Motor neuron (in vitro differentiated cells): Measurements from ENCODE around the gene TAT. TPM values are rescaled to one million over a fixed set of nuclear protein-coding genes. Genes with fewer than 3 reads are reported as not detected.
"Not testable (repeated sequence)": the region's sequence is repeated elsewhere in the genome, so short reads cannot be mapped to it uniquely, and the experiment has no call there.

Experiments used
- ATAC-seq, 8 experiments: fragments of 200-7000 bp; cut with Tn5 transposase; replicated peaks in 6 of 8; 2 replicates each; pipeline ENCODE4 v1.8.0; 2021; ENCODE audit warnings: mild to moderate bottlenecking in 8 of 8, moderate library complexity in 8 of 8
- H3K27ac ChIP-seq, 2 donors: fragments of 250-450 bp; sonication (Bioruptor Pico); 2 replicates each; pipeline ENCODE4 v1.9.0; 2021; ENCODE audit warnings: antibody characterized with exemption in 2 of 2, mild to moderate bottlenecking in 2 of 2, moderate library complexity in 1 of 2
- H3K4me1 ChIP-seq, 2 donors: fragments of 250-450 bp; sonication (Bioruptor Pico); replicated peaks in 1 of 2; 2 replicates each; pipeline ENCODE4 v1.6.1; 2021; ENCODE audit warnings: antibody characterized with exemption in 2 of 2, mild to moderate bottlenecking in 2 of 2, moderate library complexity in 1 of 2
- H3K4me3 ChIP-seq, 5 donors: fragments of 250-450 bp; sonication (Bioruptor Pico); 2 replicates each; pipeline ENCODE4 v1.9.0; 2021; ENCODE audit warnings: antibody characterized with exemption in 5 of 5, mild to moderate bottlenecking in 5 of 5, moderate library complexity in 4 of 5
- WGBS, 10 experiments: fragments of 450-650 bp; shearing (Covaris generic); methylation state at CpG; one replicate each; pipeline ENCODE4 v1.0.0; 2022; 5-methylcytosine and 5-hydroxymethylcytosine counted together
- in situ Hi-C, 9 experiments: fragments of 400-800 bp; cut with MboI; loops; one replicate each; pipeline ENCODE4 v1.15.0; 2021; ENCODE audit warnings: low sequenced_read_pairs in 9 of 9, low pct_unique_long_range_greater_than_20kb in 2 of 9; ENCODE audit not compliant: unreplicated experiment in 9 of 9
- total RNA-seq, 8 experiments: library from RNA; unstranded; fragments of 300-600 nt; gene quantifications; 2 replicates each; pipeline versions ENCODE4 v1.2.3 to v1.2.4, GENCODE V29; 2022

Gene TAT
- total RNA-seq, 8 experiments from 2014 or later: 0.05 to 1.2 (median 0.25) TPM

DNA sequence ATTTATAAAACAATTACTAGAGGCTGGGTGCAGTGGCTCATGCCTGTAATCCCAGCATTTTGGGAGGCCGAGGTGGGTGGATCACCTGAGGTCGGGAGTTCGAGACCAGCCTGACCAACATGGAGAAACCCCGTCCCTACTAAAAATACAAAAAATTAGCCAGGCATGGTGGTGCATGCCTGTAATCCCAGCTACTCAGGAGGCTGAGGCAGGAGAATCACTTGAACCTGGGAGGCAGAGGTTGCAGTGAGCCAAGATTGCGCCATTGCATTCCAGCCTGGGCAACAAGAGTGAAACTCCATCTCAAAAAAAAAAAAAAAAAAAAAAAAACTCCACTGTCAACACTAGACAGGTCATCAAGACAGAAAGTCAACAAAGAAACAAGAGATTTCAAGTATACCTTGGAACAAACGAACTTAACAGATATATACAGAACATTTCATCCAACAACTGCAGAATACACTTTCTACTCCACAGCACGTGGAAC is 18.5 kb upstream of the TAT start:
- ATAC-seq, H3K4me3 ChIP-seq, in situ Hi-C loops, H3K27ac ChIP-seq, H3K4me1 ChIP-seq: not testable (repeated sequence)
- 0 to 81% (median 55%) methylated on average over 1 to 4 of the region's 7 CpGs; no CpG with 5 or more reads in 2 of the 10 experiments for WGBS, 10 experiments

- WGBS, 10 experiments: 13 to 93% (median 52%) methylated on average over 1 to 4 of the region's 5 CpGs; no CpG with 5 or more reads in 3 of the 10 experiments
Observed at GRCh38 chr16:71594000-71594646, 17.2 kb upstream of the TAT start.

DNA sequence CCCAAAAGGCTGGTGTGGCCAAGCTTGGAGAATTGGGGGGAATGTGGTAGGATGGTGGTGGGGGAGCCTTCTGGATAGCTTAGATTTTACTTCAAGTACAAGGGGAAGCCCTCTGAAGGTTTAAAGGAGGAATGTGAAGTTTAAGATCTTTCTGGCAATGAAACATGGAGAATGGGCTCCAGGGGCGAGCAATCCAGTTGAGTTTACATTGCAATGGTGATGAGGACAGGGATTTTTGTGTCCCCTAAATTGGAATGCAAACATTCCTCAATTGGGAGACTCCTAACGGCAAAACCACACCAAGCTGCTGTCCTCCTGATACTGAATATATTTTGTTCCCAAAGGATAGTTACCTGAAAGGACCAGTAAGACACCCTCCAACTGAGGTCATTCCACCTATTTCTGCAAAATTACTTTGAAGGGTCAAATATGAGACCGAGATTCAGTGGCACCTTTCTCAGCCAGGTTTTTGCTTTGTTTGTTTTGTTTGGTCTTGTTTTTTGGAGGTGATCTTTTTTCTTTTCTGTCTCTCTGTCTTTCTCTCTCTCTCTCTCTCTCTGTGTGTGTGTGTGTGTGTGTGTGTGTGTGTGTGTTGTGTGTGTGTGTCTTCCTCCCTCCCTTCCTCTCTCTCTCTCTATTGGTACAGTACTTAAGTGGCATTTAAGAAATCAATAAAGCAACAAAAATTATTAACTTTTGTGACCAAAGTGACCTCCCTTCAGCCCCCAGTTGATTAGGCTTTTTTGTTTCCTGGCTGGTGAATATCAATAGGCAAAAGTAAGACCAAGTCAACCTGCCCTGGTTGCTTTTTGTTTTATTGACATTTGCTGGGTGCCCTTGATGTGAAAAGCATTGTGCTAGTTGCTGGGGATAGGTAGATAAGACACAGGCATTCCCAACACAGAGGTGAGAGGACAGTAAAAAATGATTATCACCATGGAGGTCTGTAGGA is 16.4 kb upstream of the TAT start:
- no peaks in the 10 kb centered on the region for H3K4me1 ChIP-seq
- H3K27ac ChIP-seq: no peak overlapping the region
- ATAC-seq: no peak
- in situ Hi-C loops: no loop called here
- WGBS, 10 experiments: 0 to 100% (median 47%) methylated on average over 1 to 3 of the region's 3 CpGs
- no peak overlapping the region for H3K4me3 ChIP-seq

More at GRCh38 chr16:71594000-71594646, 17.2 kb upstream of the TAT start:
- no peak for ATAC-seq
- no peaks in the 10 kb centered on the region for H3K4me1 ChIP-seq
- in situ Hi-C loops: no loop called here
- H3K27ac ChIP-seq: no peak overlapping the region
- no peak overlapping the region for H3K4me3 ChIP-seq

- H3K27ac ChIP-seq: no peak overlapping the region
- H3K4me3 ChIP-seq: no peak overlapping the region
- in situ Hi-C loops: no loop called here
- H3K4me1 ChIP-seq: no peaks in the 10 kb centered on the region
- WGBS, 10 experiments: 90 to 100% methylated on average over 1 to 2 of the region's 3 CpGs; no CpG with 5 or more reads in 8 of the 10 experiments
- ATAC-seq: no peak
Observed at GRCh38 chr16:71591917-71592316, 15.0 kb upstream of the TAT start.

GRCh38 chr16:71590584-71590983 is 13.7 kb upstream of the TAT start:
- in situ Hi-C loops: no loop called here
- 19 to 81% (median 57%) methylated on average over 1 to 4 of the region's 4 CpGs; no CpG with 5 or more reads in 3 of the 10 experiments for WGBS, 10 experiments
- Histone ChIP-seq H3K27ac (no peak overlapping the region), H3K4me3 (no peak overlapping the region), H3K4me1 (no peaks in the 10 kb centered on the region)
- no peak for ATAC-seq

DNA sequence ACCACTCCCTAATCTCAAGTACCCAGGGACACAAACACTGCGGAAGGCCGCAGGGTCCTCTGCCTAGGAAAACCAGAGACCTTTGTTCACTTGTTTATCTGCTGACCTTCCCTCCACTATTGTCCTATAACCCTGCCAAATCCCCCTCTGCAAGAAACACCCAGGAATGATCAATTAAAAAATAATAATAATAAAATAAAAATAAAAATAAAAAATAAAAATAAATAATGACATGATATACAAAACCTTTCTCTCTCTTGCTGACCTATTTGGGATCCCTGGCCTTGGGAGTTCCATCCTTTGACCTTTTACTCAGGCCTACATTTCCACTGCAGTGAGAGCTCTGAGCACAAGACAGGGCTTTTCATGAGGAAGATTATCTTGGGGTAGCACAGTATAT is 13.2 kb upstream of the TAT start:
- no CpG with 5 or more reads among the region's 2 CpGs for WGBS, 10 experiments
- H3K27ac ChIP-seq, H3K4me1 ChIP-seq, ATAC-seq, in situ Hi-C loops, H3K4me3 ChIP-seq: not testable (repeated sequence)

DNA sequence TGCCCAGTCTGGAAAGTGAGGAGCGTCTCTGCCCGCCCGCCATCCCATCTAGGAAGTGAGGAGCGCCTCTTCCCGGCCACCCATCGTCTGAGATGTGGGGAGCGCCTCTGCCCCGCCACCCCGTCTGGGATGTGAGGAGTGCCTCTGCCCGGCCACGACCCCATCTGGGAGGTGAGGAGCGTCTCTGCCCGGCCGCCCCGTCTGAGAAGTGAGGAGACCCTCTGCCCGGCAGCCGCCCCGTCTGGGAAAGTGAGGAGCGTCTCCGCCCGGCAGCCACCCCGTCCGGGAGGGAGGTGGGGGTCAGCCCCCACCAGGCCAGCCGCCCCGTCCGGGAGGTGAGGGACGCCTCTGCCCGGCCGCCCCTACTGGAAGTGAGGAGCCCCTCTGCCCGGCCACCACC is 12.4 kb upstream of the TAT start:
- H3K27ac ChIP-seq, in situ Hi-C loops, H3K4me1 ChIP-seq, ATAC-seq, H3K4me3 ChIP-seq: not testable (repeated sequence)
- WGBS, 10 experiments: no CpG with 5 or more reads among the region's 30 CpGs

DNA sequence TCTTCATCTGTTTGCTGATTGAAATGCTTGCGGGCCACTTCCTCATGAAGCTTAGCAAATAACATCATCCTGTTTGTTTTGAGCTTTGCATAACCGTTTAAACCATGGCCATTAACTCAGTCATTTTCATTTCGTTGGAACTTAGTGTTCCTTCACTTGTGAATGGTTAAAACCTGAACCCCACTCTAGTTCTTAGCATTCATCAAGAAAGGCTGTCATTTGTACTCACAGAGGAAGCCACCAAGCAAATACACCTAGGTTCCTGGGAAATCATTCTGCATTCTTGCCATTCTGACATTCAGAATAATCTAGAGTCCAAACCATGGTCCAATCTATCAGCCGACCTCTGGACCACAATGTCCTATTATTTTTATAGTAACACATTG is 8.4 kb upstream of the TAT start:
- no peak for ATAC-seq
- in situ Hi-C loops: no loop called here
- Histone ChIP-seq H3K4me1 (no peaks in the 10 kb centered on the region), H3K4me3 (no peak overlapping the region), H3K27ac (no peak overlapping the region)
- 4 to 86% (median 44%) methylated on average over 1 to 4 of the region's 4 CpGs for WGBS, 10 experiments

DNA sequence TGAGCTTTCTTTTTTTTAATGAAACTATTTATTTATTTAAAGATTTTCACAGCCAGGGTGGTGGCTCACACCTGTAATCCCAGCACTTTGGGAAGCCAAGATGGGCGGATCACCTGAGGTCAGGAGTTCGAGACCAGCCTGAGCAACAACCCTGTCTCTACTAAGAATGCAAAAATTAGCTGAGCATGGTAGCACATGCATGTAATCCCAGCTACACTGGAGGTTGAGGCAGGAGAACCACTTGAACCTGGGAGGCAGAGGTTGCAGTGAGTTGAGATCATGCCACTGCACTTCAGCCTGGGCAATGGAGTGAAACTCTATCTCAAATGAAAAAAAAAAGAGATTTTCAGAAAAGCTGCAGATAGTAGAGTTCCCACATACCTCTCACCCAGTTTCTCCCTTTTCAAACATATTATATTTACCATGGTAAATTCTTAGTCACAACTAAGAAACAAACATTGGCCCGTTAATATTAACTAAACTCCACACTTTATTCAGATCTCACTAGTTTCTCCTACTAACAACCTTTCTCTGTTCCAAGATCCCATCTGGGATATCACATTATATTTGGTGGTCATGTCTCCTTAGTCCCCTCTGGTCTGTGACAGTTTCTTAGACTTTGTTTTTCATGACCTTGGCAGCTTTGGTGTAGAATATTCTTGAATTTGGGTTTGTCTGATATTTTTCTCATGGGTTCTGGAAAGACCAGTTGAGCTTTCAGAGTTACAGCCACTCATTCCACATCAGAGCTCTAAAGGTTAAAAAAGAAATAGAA is 7.8 kb upstream of the TAT start:
- WGBS, 10 experiments: 29 to 100% (median 52%) methylated on average over 1 to 3 of the region's 3 CpGs; no CpG with 5 or more reads in 1 of the 10 experiments
- no peak overlapping the region for H3K27ac ChIP-seq
- no peaks in the 10 kb centered on the region for H3K4me1 ChIP-seq
- in situ Hi-C loops: no loop called here
- ATAC-seq: no peak
- no peak overlapping the region for H3K4me3 ChIP-seq

DNA sequence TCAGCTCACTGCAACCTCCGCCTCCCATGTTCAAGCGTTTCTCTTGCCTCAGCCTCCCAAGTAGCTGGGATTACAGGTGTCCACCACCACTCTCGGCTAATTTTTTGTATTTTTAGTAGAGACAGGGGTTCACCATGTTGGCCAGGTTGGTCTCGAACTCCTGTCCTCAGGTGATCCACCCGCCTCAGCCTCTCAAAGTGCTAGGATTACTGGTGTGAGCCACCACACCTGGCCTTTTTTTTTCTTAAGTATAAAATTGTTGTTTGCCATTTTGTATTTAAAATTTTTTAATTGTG is 5.6 kb upstream of the TAT start:
- 22 to 88% (median 72%) methylated on average over 2 to 5 of the region's 5 CpGs; no CpG with 5 or more reads in 4 of the 10 experiments for WGBS, 10 experiments
- H3K4me1 ChIP-seq, H3K27ac ChIP-seq, H3K4me3 ChIP-seq, ATAC-seq, in situ Hi-C loops: not testable (repeated sequence)

GRCh38 chr16:71574702-71575101 is 2.2 kb downstream of the TAT start:
- ATAC-seq: no peak
- Histone ChIP-seq H3K27ac (no peak overlapping the region), H3K4me3 (no peak overlapping the region), H3K4me1 (no peaks in the 10 kb centered on the region)
- in situ Hi-C loops: no loop called here

DNA sequence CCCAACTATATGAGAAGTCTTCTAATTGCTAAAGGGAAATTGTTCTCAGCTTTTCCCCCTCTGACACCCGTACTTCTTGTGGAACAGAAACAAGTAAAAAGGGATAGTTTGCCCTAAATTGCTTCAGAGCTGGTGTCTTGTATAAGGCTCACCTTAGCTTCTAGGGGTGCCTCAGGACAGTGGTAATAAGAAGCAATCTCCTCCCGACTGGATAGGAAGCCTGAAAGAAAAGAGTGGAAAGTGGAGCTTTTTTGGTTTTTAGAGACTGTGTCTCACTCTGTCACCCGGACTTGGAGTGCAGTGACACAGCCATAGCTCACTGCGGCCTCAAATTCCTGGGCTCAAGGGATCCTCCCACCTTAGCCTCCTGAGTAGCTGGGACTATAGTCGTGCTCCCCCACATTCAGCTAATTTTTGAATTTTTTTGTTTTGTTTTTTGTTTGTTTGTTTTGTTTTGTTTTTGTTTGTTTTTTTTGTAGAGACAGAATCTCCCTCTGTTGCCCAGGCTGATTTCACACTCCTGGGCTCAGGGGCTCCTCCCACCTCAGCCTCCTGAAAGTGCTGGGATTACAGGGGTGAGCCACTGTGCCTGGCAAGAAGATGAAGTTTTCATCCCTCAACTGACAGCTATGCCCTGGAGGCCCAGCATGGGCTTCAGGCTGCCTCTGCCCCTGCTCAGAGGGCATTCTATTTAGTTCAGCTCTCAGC is 3.4 kb downstream of the TAT start:
- WGBS, 10 experiments: 13 to 86% (median 51%) methylated on average over 2 to 5 of the region's 5 CpGs; no CpG with 5 or more reads in 2 of the 10 experiments
- Histone ChIP-seq H3K4me3 (no peak overlapping the region), H3K4me1 (no peaks in the 10 kb centered on the region), H3K27ac (no peak overlapping the region)
- ATAC-seq: no peak
- in situ Hi-C loops: no loop called here
